ENCODE measurements around the gene HOXB13.

Gene HOXB13

DNA sequence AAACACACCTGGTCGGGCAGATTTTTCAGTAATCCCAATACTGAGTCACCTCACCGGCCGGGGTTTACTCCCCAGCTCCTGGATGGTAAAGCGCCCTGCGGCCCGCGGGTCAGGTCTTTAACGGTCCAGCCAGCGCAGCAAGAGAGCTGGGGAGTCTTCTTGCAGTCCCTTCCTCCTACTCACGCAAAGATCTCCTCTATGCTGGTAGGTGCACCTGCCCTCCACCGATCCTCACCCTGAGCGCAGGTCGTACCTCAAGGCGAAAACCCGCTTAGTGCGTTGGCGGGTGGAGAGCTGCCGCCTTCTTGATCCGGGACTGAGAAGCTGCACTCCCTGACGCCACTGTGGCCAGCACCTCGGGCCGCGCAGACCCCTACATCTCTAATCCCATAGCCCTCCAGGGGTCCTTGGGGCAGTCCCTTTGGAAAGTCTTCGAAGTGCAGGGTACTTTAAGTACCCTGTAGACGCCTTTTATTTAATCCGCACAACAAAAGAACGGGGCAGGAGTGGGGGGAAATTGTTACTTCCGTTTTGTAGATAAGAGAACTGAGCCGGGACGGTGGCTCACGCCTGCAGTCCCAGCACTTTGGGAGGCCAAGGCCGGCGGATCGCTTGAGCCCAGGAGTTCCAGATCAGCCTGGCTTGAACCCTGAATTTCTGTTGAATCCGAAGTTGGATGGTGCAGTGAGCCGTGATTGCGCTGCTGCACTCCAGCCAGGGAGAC lies 10.4 kb upstream of the HOXB13 start:
- no peak for DNase-seq (ENCODE audit: low read depth)
- TF ChIP-seq, protein P1, sequence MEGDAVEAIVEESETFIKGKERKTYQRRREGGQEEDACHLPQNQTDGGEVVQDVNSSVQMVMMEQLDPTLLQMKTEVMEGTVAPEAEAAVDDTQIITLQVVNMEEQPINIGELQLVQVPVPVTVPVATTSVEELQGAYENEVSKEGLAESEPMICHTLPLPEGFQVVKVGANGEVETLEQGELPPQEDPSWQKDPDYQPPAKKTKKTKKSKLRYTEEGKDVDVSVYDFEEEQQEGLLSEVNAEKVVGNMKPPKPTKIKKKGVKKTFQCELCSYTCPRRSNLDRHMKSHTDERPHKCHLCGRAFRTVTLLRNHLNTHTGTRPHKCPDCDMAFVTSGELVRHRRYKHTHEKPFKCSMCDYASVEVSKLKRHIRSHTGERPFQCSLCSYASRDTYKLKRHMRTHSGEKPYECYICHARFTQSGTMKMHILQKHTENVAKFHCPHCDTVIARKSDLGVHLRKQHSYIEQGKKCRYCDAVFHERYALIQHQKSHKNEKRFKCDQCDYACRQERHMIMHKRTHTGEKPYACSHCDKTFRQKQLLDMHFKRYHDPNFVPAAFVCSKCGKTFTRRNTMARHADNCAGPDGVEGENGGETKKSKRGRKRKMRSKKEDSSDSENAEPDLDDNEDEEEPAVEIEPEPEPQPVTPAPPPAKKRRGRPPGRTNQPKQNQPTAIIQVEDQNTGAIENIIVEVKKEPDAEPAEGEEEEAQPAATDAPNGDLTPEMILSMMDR (conservative IDR thresholded peaks at IDR 0.05; ENCODE audit: low read depth, low read length): no peak
- H3K4me3 ChIP-seq (ENCODE audit: low read length): no peak overlapping the region

DNA sequence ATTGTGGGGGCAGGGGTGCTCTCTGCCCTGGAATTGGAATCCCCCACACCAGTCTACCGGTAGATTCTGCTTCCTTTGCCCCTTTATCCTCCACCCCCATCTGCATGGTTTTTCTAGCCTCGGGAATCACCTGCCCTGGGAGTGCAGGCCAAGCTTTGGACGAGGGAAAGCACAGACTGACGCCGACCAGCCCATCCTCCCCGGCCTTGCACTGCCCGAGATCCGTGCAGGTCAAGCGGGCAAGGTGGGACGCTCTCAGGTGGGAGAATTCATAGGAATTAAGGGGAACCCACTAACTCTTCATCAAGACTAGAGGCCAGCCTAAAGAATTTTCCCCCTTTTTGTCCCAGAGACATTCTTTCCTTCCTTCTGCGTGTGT lies 9.9 kb upstream of the HOXB13 start:
- no peak for DNase-seq (ENCODE audit: low read depth)
- H3K4me3 ChIP-seq (ENCODE audit: low read length): no peak overlapping the region
- TF ChIP-seq, protein P1 (conservative IDR thresholded peaks at IDR 0.05; ENCODE audit: low read depth, low read length): no peak

GRCh38 chr17:48737330-48738043 lies 8.9 kb upstream of the HOXB13 start:
- TF ChIP-seq, protein P1 (conservative IDR thresholded peaks at IDR 0.05; ENCODE audit: low read depth, low read length): no peak
- no peak for DNase-seq (ENCODE audit: low read depth)

GRCh38 chr17:48735062-48735351 lies 6.5 kb upstream of the HOXB13 start:
- TF ChIP-seq, protein P1 (conservative IDR thresholded peaks at IDR 0.05; ENCODE audit: low read depth, low read length): no peak
- DNase-seq (ENCODE audit: low read depth): no peak
- no peak overlapping the region for H3K4me3 ChIP-seq (ENCODE audit: low read length)

More at GRCh38 chr17:48737330-48738043, 8.9 kb upstream of the HOXB13 start:
- H3K4me3 ChIP-seq (ENCODE audit: low read length): no peak overlapping the region

- TF ChIP-seq, protein P1 (conservative IDR thresholded peaks at IDR 0.05; ENCODE audit: low read depth, low read length): no peak
- H3K4me3 ChIP-seq (ENCODE audit: low read length): no peak overlapping the region
- no peak for DNase-seq (ENCODE audit: low read depth)
Measured at GRCh38 chr17:48734333-48735061, 5.9 kb upstream of the HOXB13 start.

DNA sequence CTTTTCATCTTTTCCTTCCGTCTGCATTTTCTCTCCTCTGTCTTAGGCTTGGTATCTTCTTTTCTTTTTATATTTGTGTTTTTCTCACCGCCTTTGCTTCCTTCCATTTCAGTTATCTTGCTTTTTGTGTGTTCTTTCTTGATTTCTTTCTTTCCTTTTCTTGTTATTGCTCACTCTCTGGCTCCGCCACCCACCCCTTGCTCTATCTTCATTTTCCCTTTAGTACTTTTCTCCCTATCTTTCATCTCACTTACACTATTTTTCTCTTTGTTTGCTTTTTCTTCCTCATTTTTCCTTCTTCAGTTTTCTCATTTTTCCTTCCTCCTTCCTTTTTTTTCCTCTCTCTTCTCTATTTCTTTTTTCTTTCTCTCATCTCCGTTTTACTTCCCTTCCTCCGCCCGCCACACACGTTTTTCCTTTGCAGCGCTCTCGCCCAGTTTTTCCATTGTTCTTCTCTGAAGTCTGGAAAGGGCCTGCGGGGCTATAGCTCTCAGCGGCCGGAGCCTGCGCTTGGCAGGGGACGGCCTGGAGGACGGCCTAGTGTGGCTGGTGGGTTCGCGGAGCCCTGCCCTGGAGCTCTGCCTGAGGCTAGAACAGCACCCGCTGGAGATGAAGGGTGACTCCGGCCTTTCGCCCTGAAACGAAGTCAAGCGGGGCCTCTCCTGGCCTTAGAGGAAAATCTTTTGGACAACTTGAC lies 5.2 kb upstream of the HOXB13 start:
- no peak for DNase-seq (ENCODE audit: low read depth)
- H3K4me3 ChIP-seq (ENCODE audit: low read length): no peak overlapping the region
- TF ChIP-seq, protein P1 (conservative IDR thresholded peaks at IDR 0.05; ENCODE audit: low read depth, low read length): no peak
